C4-2B (cell line): Measurements from ENCODE around the gene SHISA9.

Experiments
- H3K27ac ChIP-seq: fragments of 450-650 bp; 2 replicates; pipeline ENCODE4 v1.5.1; 2017
- ZFX ChIP-seq: fragments of 450-650 bp; IDR thresholded peaks from 2 replicates; pipeline ENCODE4 v1.6.1; 2017
- TF ChIP-seq, protein P1 (sequence below): fragments of 450-650 bp; conservative IDR thresholded peaks from 2 replicates; pipeline ENCODE4 v1.5.1; 2017; ENCODE audit warnings: mild to moderate bottlenecking

SHISA9 gene

GRCh38 chr16:12972246-12972645, 70.8 kb downstream of the SHISA9 start:
- H3K27ac ChIP-seq, result no peak overlapping the region
- TF ChIP-seq, protein P1, sequence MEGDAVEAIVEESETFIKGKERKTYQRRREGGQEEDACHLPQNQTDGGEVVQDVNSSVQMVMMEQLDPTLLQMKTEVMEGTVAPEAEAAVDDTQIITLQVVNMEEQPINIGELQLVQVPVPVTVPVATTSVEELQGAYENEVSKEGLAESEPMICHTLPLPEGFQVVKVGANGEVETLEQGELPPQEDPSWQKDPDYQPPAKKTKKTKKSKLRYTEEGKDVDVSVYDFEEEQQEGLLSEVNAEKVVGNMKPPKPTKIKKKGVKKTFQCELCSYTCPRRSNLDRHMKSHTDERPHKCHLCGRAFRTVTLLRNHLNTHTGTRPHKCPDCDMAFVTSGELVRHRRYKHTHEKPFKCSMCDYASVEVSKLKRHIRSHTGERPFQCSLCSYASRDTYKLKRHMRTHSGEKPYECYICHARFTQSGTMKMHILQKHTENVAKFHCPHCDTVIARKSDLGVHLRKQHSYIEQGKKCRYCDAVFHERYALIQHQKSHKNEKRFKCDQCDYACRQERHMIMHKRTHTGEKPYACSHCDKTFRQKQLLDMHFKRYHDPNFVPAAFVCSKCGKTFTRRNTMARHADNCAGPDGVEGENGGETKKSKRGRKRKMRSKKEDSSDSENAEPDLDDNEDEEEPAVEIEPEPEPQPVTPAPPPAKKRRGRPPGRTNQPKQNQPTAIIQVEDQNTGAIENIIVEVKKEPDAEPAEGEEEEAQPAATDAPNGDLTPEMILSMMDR, result no peak
- no peak for TF ChIP-seq ZFX

DNA sequence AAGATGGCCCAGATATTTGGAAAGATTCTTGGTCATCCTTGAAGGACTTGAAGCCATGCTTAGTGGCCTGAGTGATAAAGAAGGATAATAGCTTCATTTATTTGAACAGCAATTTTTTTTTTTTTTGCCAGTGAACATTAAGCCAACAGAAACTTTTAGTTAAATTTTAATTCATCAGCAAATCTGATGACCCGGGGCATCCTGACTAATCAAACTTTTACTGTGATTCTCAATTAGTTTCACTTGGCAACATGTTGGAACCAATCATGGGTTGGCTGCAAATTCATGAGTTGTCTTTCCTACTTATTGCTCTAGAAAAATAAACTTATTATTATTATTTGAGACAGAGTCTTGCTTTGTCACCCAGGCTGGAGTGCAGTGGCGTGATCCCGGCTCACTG, 74.4 kb downstream of the SHISA9 start:
- no peak for TF ChIP-seq ZFX
- TF ChIP-seq, protein P1, result no peak
- no peak overlapping the region for H3K27ac ChIP-seq

GRCh38 chr16:12976496-12976895, 75.1 kb downstream of the SHISA9 start:
- no peak overlapping the region for H3K27ac ChIP-seq
- no peak for TF ChIP-seq ZFX
- TF ChIP-seq, protein P1, result no peak

GRCh38 chr16:12976936-12977335, 75.5 kb downstream of the SHISA9 start:
- no peak overlapping the region for H3K27ac ChIP-seq
- TF ChIP-seq, protein P1, result no peak
- TF ChIP-seq ZFX, result no peak

- H3K27ac ChIP-seq, result no peak overlapping the region
- TF ChIP-seq ZFX, result no peak
- TF ChIP-seq, protein P1, result no peak
These were observed 84.1 kb downstream of the SHISA9 start for GRCh38 chr16:12985516-12985915.

DNA sequence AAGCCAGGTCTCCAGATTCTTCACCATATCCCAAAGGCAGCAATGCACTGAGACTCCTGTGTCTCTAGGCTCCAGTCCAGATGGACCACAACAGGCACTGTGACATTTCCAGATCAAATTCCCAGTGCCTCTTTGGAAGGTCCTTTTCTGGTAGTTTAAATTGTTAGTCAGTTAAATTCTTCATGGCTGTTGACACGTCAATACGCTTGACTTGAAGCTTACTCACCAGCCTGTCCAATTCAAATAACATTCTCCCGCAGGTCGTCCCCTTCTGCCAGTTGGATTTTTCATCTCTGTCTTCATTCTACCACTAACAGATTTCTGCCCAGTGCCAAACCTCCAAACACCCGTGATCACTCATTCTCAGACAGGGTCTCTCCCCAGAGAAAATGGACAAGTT, 86.7 kb downstream of the SHISA9 start:
- TF ChIP-seq, protein P1, result no peak
- no peak for TF ChIP-seq ZFX
- no peak overlapping the region for H3K27ac ChIP-seq

DNA sequence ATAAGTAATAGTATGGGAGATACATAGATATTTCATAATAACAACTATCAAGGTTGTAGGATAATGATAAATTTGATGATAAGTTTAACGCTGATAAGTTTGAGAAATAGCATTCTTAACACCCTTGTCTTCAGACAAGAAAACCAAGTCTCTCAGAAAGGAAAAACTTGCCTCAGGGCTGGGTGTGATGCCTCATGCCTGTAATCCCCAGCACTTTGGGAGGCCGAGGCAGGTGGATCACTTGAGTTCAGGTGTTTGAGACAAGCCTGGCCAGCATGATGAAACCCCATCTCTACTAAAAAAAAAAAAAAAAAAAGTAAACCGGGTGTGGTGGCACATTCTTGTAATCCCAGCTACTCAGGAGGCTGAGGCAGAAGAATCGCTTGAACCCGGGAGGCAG, 90.7 kb downstream of the SHISA9 start:
- no peak overlapping the region for H3K27ac ChIP-seq
- TF ChIP-seq, protein P1, result no peak
- TF ChIP-seq ZFX, result no peak
